ENCODE data around the gene CDHR3.

CDHR3 gene

GRCh38 chr7:105924945-105925344 is 38.1 kb upstream of the CDHR3 start:
- Histone ChIP-seq H3K36me3 (ENCODE audit: control insufficient read depth, insufficient read depth, low read length) (no peaks in the 10 kb centered on the region), H3K27me3 (replicated peaks; ENCODE audit: control insufficient read depth, insufficient read depth, low read length) (0 out of 2 replicates have a peak, but pooled peaks cover 1% of the 10 kb centered on the region), H3K4me3 (replicated peaks; ENCODE audit: low read depth, low read length) (no peak overlapping the region)
- DNase-seq (ENCODE audit: extremely low read depth, insufficient read length) = peak; percentile 28
- TF ChIP-seq, protein P1, sequence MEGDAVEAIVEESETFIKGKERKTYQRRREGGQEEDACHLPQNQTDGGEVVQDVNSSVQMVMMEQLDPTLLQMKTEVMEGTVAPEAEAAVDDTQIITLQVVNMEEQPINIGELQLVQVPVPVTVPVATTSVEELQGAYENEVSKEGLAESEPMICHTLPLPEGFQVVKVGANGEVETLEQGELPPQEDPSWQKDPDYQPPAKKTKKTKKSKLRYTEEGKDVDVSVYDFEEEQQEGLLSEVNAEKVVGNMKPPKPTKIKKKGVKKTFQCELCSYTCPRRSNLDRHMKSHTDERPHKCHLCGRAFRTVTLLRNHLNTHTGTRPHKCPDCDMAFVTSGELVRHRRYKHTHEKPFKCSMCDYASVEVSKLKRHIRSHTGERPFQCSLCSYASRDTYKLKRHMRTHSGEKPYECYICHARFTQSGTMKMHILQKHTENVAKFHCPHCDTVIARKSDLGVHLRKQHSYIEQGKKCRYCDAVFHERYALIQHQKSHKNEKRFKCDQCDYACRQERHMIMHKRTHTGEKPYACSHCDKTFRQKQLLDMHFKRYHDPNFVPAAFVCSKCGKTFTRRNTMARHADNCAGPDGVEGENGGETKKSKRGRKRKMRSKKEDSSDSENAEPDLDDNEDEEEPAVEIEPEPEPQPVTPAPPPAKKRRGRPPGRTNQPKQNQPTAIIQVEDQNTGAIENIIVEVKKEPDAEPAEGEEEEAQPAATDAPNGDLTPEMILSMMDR (IDR thresholded peaks at IDR 0.05; ENCODE audit: insufficient read depth, low read length, poor library complexity, severe bottlenecking) = no peak

- Histone ChIP-seq H3K27me3 (replicated peaks; ENCODE audit: control insufficient read depth, insufficient read depth, low read length) (0 out of 2 replicates have a peak, but pooled peaks cover 1% of the 10 kb centered on the region), H3K4me3 (replicated peaks; ENCODE audit: low read depth, low read length) (no peak overlapping the region), H3K36me3 (ENCODE audit: control insufficient read depth, insufficient read depth, low read length) (no peaks in the 10 kb centered on the region)
- TF ChIP-seq, protein P1 (IDR thresholded peaks at IDR 0.05; ENCODE audit: insufficient read depth, low read length, poor library complexity, severe bottlenecking) = no peak
- DNase-seq (ENCODE audit: extremely low read depth, insufficient read length) = no peak
Observed at GRCh38 chr7:105926131-105926530, 36.9 kb upstream of the CDHR3 start.

DNA sequence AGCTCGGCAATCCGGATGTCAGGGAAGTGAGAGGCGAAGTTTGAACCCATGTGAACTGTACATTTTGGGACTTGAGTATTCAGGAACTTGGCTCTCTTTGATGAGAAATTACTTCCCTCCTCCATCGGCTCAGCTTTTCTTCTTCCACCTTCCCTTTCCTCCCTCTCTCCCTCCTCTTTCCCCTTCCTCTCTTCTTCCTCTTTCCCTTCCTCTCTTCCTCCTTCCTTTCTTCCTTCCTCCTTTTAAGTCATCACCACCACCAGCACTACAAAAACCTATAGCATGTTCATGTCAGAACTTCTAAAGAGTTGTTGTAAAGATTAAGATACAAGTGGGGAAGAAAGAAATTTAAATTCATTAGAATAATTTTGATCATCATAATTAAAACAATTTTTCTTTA is 31.9 kb upstream of the CDHR3 start:
- TF ChIP-seq, protein P1 (IDR thresholded peaks at IDR 0.05; ENCODE audit: insufficient read depth, low read length, poor library complexity, severe bottlenecking) = no peak
- DNase-seq (ENCODE audit: extremely low read depth, insufficient read length) = no peak
- H3K4me3 ChIP-seq (replicated peaks; ENCODE audit: low read depth, low read length) = no peak overlapping the region
- peaks cover 6% of the 10 kb centered on the region for H3K27me3 ChIP-seq (replicated peaks; ENCODE audit: control insufficient read depth, insufficient read depth, low read length)
- no peaks in the 10 kb centered on the region for H3K36me3 ChIP-seq (ENCODE audit: control insufficient read depth, insufficient read depth, low read length)

DNA sequence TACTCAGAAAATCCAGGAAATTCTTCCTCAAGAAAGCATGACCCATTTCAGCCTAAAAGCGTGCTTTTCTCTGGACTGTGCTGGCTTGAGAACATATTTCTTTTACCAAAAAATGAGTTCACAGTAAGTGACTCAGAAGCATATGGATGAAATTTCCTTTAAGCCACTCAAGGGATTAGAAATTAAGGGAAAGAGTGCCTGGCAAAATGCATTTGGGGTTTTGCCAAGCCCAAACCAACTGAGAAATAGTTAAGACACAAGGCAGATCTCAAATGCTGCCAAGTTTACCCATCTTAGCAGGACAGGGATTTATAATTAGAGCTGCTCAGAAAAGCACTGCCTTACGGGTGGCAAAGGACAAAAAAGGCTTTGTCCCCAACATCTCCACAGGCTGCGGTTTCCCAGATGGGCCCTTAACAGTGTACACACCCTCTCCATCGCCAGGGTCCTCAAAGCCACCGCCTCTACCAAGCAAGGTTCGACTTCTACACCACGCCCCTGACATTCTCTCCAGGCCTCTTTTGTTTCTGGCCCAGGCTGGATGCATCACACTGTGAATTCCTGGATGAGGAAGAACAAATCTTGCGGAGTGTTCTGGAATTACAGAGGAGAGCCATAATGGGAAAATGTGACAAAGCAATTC is 30.1 kb upstream of the CDHR3 start:
- Histone ChIP-seq H3K36me3 (ENCODE audit: control insufficient read depth, insufficient read depth, low read length) (no peaks in the 10 kb centered on the region), H3K4me3 (replicated peaks; ENCODE audit: low read depth, low read length) (no peak overlapping the region), H3K27me3 (replicated peaks; ENCODE audit: control insufficient read depth, insufficient read depth, low read length) (peaks cover 6% of the 10 kb centered on the region)
- TF ChIP-seq, protein P1 (IDR thresholded peaks at IDR 0.05; ENCODE audit: insufficient read depth, low read length, poor library complexity, severe bottlenecking) = no peak
- DNase-seq (ENCODE audit: extremely low read depth, insufficient read length) = no peak

DNA sequence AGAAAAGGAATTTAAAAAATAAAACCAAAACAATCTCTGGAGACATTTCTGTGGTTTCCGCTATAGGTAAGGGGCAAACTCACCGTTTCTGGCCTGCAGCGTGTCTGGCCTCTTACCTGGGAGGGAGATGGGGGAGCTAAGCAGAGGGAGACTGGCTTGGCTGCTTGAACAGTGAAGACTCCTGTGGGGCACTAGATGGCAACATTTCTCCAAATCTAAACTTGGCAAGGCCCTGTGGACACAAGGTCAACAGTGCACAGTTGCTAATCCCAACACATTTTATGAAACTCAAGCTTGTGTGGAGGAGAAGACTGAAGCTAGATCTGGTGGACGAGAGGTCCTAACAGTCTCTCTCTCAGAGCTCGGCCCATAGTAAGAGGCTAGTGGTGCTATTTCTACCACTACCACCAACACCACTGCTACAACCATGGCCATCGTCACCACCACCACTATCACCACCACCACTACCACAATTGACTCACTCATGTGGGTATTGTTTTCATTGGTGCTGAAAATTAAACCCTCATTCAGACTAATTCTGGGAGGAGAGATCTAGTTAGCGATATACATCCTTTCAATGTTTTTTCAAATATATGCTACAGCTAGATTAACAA is 28.4 kb upstream of the CDHR3 start:
- Histone ChIP-seq H3K27me3 (replicated peaks; ENCODE audit: control insufficient read depth, insufficient read depth, low read length) (peaks cover 4% of the 10 kb centered on the region), H3K36me3 (ENCODE audit: control insufficient read depth, insufficient read depth, low read length) (no peaks in the 10 kb centered on the region), H3K4me3 (replicated peaks; ENCODE audit: low read depth, low read length) (no peak overlapping the region)
- DNase-seq (ENCODE audit: extremely low read depth, insufficient read length) = no peak
- TF ChIP-seq, protein P1 (IDR thresholded peaks at IDR 0.05; ENCODE audit: insufficient read depth, low read length, poor library complexity, severe bottlenecking) = peak; percentile 28
